ENCODE data around the gene GGPS1.

DNA sequence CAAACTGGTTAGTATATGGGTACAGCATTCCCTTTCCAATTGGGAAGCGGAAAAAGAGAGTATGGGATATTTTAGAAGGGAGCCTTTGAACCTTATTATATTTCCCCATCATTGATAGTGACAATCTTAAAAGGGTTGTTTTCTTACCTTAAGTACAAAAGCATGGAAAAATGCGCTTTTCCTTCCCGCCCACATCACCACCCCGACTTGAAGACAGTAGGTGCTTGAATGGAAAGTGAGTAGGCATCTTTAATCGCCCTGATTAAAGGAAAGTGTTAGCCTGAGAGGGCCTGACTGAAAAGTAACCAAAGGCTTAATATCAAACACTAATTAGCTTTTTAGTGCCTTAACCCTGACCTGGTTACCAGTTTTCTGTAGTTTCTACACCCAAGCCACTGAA is 15.4 kb downstream of the GGPS1 start:
- TF ChIP-seq, protein P1, sequence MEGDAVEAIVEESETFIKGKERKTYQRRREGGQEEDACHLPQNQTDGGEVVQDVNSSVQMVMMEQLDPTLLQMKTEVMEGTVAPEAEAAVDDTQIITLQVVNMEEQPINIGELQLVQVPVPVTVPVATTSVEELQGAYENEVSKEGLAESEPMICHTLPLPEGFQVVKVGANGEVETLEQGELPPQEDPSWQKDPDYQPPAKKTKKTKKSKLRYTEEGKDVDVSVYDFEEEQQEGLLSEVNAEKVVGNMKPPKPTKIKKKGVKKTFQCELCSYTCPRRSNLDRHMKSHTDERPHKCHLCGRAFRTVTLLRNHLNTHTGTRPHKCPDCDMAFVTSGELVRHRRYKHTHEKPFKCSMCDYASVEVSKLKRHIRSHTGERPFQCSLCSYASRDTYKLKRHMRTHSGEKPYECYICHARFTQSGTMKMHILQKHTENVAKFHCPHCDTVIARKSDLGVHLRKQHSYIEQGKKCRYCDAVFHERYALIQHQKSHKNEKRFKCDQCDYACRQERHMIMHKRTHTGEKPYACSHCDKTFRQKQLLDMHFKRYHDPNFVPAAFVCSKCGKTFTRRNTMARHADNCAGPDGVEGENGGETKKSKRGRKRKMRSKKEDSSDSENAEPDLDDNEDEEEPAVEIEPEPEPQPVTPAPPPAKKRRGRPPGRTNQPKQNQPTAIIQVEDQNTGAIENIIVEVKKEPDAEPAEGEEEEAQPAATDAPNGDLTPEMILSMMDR (IDR thresholded peaks at IDR 0.05), result no peak
- no peak for TF ChIP-seq ZFX (IDR thresholded peaks at IDR 0.05; ENCODE audit: borderline replicate concordance)
